ENCODE results near the gene FAF1.
A peak's percentile ranks its signal among the peaks of the same experiment; 100 is the strongest.

The FAF1 gene

DNA sequence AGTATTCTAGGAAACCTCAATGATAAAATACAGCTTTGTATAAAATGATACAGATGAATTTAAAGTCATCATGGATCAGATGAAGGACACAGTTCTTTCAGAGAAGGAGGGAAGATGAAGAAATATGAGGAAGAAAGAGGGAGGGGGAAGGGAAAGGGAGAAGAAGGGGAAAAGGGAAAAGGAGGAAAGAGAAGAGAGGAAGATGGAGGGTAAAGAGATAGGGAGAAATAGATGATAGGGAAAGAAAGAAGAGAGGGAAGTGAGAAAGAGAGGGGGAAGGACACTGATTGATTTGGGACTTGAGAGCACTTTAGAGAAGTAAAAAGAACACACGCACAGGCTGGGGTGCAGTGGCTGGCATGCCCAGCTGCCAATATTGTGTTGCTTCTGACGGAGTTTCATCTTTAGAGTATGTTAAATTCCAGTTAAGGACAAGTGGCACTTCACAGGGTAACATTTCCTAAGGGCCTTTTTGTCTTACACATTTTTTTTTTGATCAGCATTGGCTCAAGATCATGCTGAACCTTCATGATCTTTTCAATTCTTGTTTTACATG is 300.9 kb downstream of the FAF1 start:
- no peak overlapping the region for H3K4me3 ChIP-seq (ENCODE audit: low read length)
- TF ChIP-seq CTCF (conservative IDR thresholded peaks at IDR 0.05; ENCODE audit: low read length) = no peak
- DNase-seq (ENCODE audit: low read depth) = no peak

- DNase-seq (ENCODE audit: low read depth) = peak; percentile 85
- TF ChIP-seq CTCF (conservative IDR thresholded peaks at IDR 0.05; ENCODE audit: low read length) = no peak
- no peak overlapping the region for H3K4me3 ChIP-seq (ENCODE audit: low read length)
These were observed 301.5 kb downstream of the FAF1 start for GRCh38 chr1:50658459-50659076.

- DNase-seq (ENCODE audit: low read depth) = no peak
- no peak for TF ChIP-seq CTCF (conservative IDR thresholded peaks at IDR 0.05; ENCODE audit: low read length)
- no peak overlapping the region for H3K4me3 ChIP-seq (ENCODE audit: low read length)
These were observed 303.1 kb downstream of the FAF1 start for GRCh38 chr1:50656931-50657330.

DNA sequence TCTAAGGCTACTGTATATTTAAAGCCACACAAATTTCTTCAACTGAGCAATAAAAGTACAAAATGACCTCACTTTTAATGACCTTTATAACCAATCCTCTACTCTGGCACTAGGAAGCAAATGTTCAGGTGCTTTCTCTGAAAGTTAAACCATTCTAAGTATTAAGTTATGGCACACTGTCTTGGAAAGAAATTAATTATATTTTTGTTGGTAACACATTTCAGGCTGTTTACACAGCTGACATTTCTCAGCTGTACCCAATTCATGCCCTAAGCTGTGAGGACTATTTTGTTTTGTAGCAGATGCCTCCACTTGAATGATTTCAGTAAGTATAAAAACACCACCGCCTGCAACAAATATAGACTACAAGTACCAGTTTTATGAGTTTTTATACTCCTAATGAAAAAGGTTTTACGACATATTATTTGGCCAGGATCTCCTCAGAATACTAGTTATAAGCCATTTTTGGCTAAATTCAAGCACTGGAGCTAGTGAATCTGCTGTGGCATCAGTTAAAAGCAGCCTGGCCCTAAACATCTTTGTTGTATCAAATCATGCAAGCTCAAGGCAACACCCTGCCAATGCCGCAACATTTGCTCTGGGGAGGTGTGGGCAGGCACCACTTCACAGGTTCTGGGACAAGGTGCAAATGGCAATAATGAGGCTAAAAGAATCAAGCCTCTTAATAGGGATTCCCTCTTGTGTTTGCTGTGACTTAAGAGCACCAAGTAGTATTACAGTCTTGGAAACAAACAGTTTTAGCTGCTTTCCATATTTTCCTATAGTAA is 308.4 kb downstream of the FAF1 start:
- no peak for TF ChIP-seq CTCF (conservative IDR thresholded peaks at IDR 0.05; ENCODE audit: low read length)
- H3K4me3 ChIP-seq (ENCODE audit: low read length) = no peak overlapping the region
- DNase-seq (ENCODE audit: low read depth) = no peak

- DNase-seq (ENCODE audit: low read depth) = no peak
- H3K4me3 ChIP-seq (ENCODE audit: low read length) = no peak overlapping the region
- no peak for TF ChIP-seq CTCF (conservative IDR thresholded peaks at IDR 0.05; ENCODE audit: low read length)
These were observed 313.5 kb downstream of the FAF1 start for GRCh38 chr1:50646526-50646925.

GRCh38 chr1:50645139-50645538 is 314.9 kb downstream of the FAF1 start:
- TF ChIP-seq CTCF (conservative IDR thresholded peaks at IDR 0.05; ENCODE audit: low read length) = no peak
- no peak for DNase-seq (ENCODE audit: low read depth)
- H3K4me3 ChIP-seq (ENCODE audit: low read length) = no peak overlapping the region
